ENCODE results near the gene CYP27B1. TPM values are rescaled to one million over a fixed set of nuclear protein-coding genes. Genes with fewer than 3 reads are reported as not detected.
A peak's percentile ranks its signal among the peaks of the same experiment; 100 is the strongest.

CYP27B1 gene
- total and polyA plus RNA-seq, 2 experiments from 2014 or later: 1.1 to 2.7 TPM

- no peak for TF ChIP-seq CTCF (conservative IDR thresholded peaks at IDR 0.05; ENCODE audit: low read depth in 2 of 2)
- TF ChIP-seq STAT1 (IDR thresholded peaks at IDR 0.05; ENCODE audit: unreplicated experiment): no peak
- no peak for TF ChIP-seq REST (IDR thresholded peaks at IDR 0.05; ENCODE audit: unreplicated experiment)
- TF ChIP-seq EZH2phosphoT487 (IDR thresholded peaks at IDR 0.05; ENCODE audit: unreplicated experiment): no peak
- TF ChIP-seq ETS1 (IDR thresholded peaks at IDR 0.05): no peak
Observed at GRCh38 chr12:57749061-57749460, 17.8 kb downstream of the CYP27B1 start (continued).

GRCh38 chr12:57746025-57746424, 20.9 kb downstream of the CYP27B1 start:
- Mint-ChIP-seq H3K4me1 (peaks cover 16% of the 10 kb centered on the region), H3K4me3 (peak overlapping the region; percentile 93), H3K9me3 (no peaks in the 10 kb centered on the region; the same call in 2 of the 3 replicates), H3K27me3 (ENCODE audit: insufficient read depth, low read depth, poor library complexity) (peaks cover 28% of the 10 kb centered on the region), H3K27ac (no peak overlapping the region; the same call in 1 of the 2 replicates), H3K36me3 (ENCODE audit: low read depth) (peaks cover 53% of the 10 kb centered on the region)
- H3K27ac ChIP-seq (ENCODE audit: low read depth): no peak overlapping the region
- peaks cover 29% of the 10 kb centered on the region for H3K27me3 ChIP-seq (ENCODE audit: insufficient read depth)
- no peak for DNase-seq (ENCODE audit: low spot score)
- TF ChIP-seq REST (IDR thresholded peaks at IDR 0.05; ENCODE audit: unreplicated experiment): no peak
- no peak for TF ChIP-seq ZNF331 (CRISPR knock-in tag; IDR thresholded peaks at IDR 0.05; ENCODE audit: low read depth)
- no peak for TF ChIP-seq CTCF (conservative IDR thresholded peaks at IDR 0.05; ENCODE audit: low read depth in 2 of 2)
- no peak for TF ChIP-seq NANOG (IDR thresholded peaks at IDR 0.05; ENCODE audit: borderline replicate concordance)
- TF ChIP-seq EZH2phosphoT487 (IDR thresholded peaks at IDR 0.05; ENCODE audit: unreplicated experiment): no peak
- TF ChIP-seq ETS1 (IDR thresholded peaks at IDR 0.05): no peak
- no peak for TF ChIP-seq JUNB (IDR thresholded peaks at IDR 0.05; ENCODE audit: unreplicated experiment)
- TF ChIP-seq ZNF114 (CRISPR knock-in tag; IDR thresholded peaks at IDR 0.05): no peak
- TF ChIP-seq STAT1 (IDR thresholded peaks at IDR 0.05; ENCODE audit: unreplicated experiment): no peak
- H3K4me3 ChIP-seq: peak overlapping the region; percentile 67
- ATAC-seq: no peak
- H3K36me3 ChIP-seq (ENCODE audit: insufficient read depth): peaks cover 19% of the 10 kb centered on the region
- peaks cover 16% of the 10 kb centered on the region for H3K79me2 ChIP-seq (replicated peaks; ENCODE audit: insufficient read depth)
- H3K9me2 ChIP-seq (ENCODE audit: insufficient read depth): no peaks in the 10 kb centered on the region
- H4K20me1 ChIP-seq (replicated peaks; ENCODE audit: insufficient read depth): no peaks in the 10 kb centered on the region; the same call in 1 of the 2 replicates
- peaks cover 5% of the 10 kb centered on the region; the same call in 1 of the 2 replicates for H3K4me1 ChIP-seq (ENCODE audit: insufficient read depth)
- H3K4me2 ChIP-seq: peak overlapping the region; percentile 80
- no peak overlapping the region for H2AFZ ChIP-seq
- H3F3A ChIP-seq (replicated peaks; ENCODE audit: low read depth): peaks cover 35% of the 10 kb centered on the region
